ENCODE measurements around the gene FBLN7.
"Not testable (repeated sequence)": the region's sequence is repeated elsewhere in the genome, so short reads cannot be mapped to it uniquely, and the experiment has no call there.

The FBLN7 gene

GRCh38 chr2:112138159-112139032, at the start of gene FBLN7:
FBLN7 (plus strand) TSS chr2:112138385; CDS start chr2:112138656, 271 bp downstream.
- no peak for DNase-seq

GRCh38 chr2:112089375-112089774, 48.8 kb upstream of the FBLN7 start:
- no peak for DNase-seq

- DNase-seq, result no peak
These were observed 45.7 kb upstream of the FBLN7 start for GRCh38 chr2:112092286-112093041.

- DNase-seq, result no peak
These were observed 45.0 kb upstream of the FBLN7 start for GRCh38 chr2:112093216-112093615.

- DNase-seq, result no peak
These were observed 42.5 kb upstream of the FBLN7 start for GRCh38 chr2:112095681-112096080.

- no peak for DNase-seq
These were observed 42.1 kb upstream of the FBLN7 start for GRCh38 chr2:112096098-112096497.

- no peak for DNase-seq
These were observed 29.9 kb upstream of the FBLN7 start for GRCh38 chr2:112108178-112108832.

- DNase-seq, result no peak
These were observed 28.9 kb upstream of the FBLN7 start for GRCh38 chr2:112109278-112109677.

GRCh38 chr2:112110966-112111365, 27.2 kb upstream of the FBLN7 start:
- DNase-seq, result no peak

GRCh38 chr2:112113354-112113753, 24.8 kb upstream of the FBLN7 start:
- DNase-seq, result not testable (repeated sequence)

- no peak for DNase-seq
These were observed 20.0 kb upstream of the FBLN7 start for GRCh38 chr2:112118148-112118547.

- no peak for DNase-seq
These were observed 16.4 kb upstream of the FBLN7 start for GRCh38 chr2:112121682-112122254.

GRCh38 chr2:112129060-112129459, 9.1 kb upstream of the FBLN7 start:
- no peak for DNase-seq

GRCh38 chr2:112133344-112133743, 4.8 kb upstream of the FBLN7 start:
- DNase-seq, result no peak

- no peak for DNase-seq
These were observed 4.1 kb upstream of the FBLN7 start for GRCh38 chr2:112134120-112134519.

- no peak for DNase-seq
These were observed 2.1 kb upstream of the FBLN7 start for GRCh38 chr2:112136096-112136495.

GRCh38 chr2:112137516-112138158, 548 bp upstream of the FBLN7 start:
- DNase-seq, result no peak

- DNase-seq, result not testable (repeated sequence)
These were observed 939 bp downstream of the FBLN7 start for GRCh38 chr2:112139033-112139614.

- not testable (repeated sequence) for DNase-seq
These were observed 1.5 kb downstream of the FBLN7 start for GRCh38 chr2:112139661-112140204.

- DNase-seq, result no peak
These were observed 2.1 kb downstream of the FBLN7 start for GRCh38 chr2:112140205-112140802.

GRCh38 chr2:112140899-112141625, 2.9 kb downstream of the FBLN7 start:
- DNase-seq, result no peak

Measured in activated CD8-positive, alpha-beta memory T cell treated with anti-CD3 and anti-CD28 coated beads, Interleukin-2, amount 50 U/mL, for 48 hours (primary cell).